Stomach (tissue), 4 donors: ENCODE measurements around the gene CUL4A.

Experiments used
- CTCF ChIP-seq, 7 experiments: fragments of 450-650 bp in 4 of 7; fragments of 200-600 bp in 3 of 7; sonication (generic) in 3 of 7; IDR thresholded peaks; one replicate each; pipeline ENCODE4 v1.5.1; 2016 to 2019; ENCODE audit warnings: antibody characterized with exemption in 7 of 7, control low read depth in 2 of 7, mild to moderate bottlenecking in 1 of 7
- EP300 ChIP-seq: sonication (generic); formaldehyde crosslinking; IDR thresholded peaks from one replicate; pipeline ENCODE4 v1.6.1; 2017; ENCODE audit warnings: antibody characterized with exemption
- POLR2A ChIP-seq, 4 donors: fragments of 450-650 bp; IDR thresholded peaks; one replicate each; pipeline ENCODE4 v1.6.1; 2016; ENCODE audit warnings: antibody characterized with exemption in 4 of 4, control low read depth in 2 of 4, mild to moderate bottlenecking in 1 of 4, moderate library complexity in 1 of 4
- POLR2AphosphoS5 ChIP-seq, 3 donors: sonication (generic); formaldehyde crosslinking; IDR thresholded peaks; one replicate each; pipeline ENCODE4 v1.6.1; 2016; ENCODE audit warnings: antibody characterized with exemption in 3 of 3

DNA sequence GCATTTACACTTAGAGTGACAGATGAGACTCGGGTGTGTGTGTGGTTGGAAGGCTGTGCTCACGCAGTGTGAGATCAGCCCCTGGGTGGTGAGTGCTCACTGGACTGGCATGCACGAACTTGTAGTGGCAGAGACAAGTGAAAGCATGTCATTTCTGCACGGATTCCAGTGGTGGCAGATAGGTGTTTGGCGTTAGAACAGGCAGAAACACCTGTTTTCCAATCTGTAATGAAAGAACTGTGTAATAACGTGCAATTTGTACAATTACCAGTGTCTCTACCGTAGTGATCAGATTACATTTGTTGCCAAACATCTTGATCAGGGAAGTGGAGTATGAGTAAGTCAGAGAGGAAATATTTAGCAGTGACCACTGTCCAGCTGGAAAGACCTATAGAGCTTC lies 95.8 kb downstream of the CUL4A start:
- TF ChIP-seq CTCF (IDR thresholded peaks at IDR 0.05): no peak
- no peak for TF ChIP-seq POLR2A (IDR thresholded peaks at IDR 0.05)
- TF ChIP-seq POLR2AphosphoS5 (IDR thresholded peaks at IDR 0.05): no peak
- no peak for TF ChIP-seq EP300
